Osteoblast (primary cell): ENCODE measurements around the gene ITPR1. TPM values are rescaled to one million over a fixed set of nuclear protein-coding genes. Genes with fewer than 3 reads are reported as not detected.
A peak's percentile ranks its signal among the peaks of the same experiment; 100 is the strongest.

Experiments
- DNase-seq: peaks from one replicate; pipeline ENCODE4 v3.0.0; 2011; ENCODE audit warnings: low spot score, mixed read lengths; ENCODE audit not compliant: insufficient read length; ENCODE audit errors: missing footprints
- H2AFZ ChIP-seq: 2 replicates; pipeline ENCODE4 v1.6.0; 2011; ENCODE audit warnings: mild to moderate bottlenecking, low read length
- H3K27ac ChIP-seq: 2 replicates; pipeline ENCODE4 v1.5.1; 2011; ENCODE audit warnings: mild to moderate bottlenecking, low read depth, low read length, moderate library complexity
- H3K27me3 ChIP-seq: 2 replicates; pipeline ENCODE4 v1.6.0; 2012; ENCODE audit warnings: mild to moderate bottlenecking, control low read depth, inconsistent platforms, low read length, moderate library complexity; ENCODE audit not compliant: insufficient read depth
- H3K36me3 ChIP-seq: 2 replicates; pipeline ENCODE4 v1.5.1; 2011; ENCODE audit warnings: mild to moderate bottlenecking, low read length, control low read depth, moderate library complexity; ENCODE audit not compliant: insufficient read depth
- H3K4me1 ChIP-seq: 2 replicates; pipeline ENCODE4 v1.5.1; 2011; ENCODE audit warnings: mild to moderate bottlenecking, low read length, control low read depth, moderate library complexity; ENCODE audit not compliant: insufficient read depth
- H3K4me2 ChIP-seq: 2 replicates; pipeline ENCODE4 v1.6.0; 2011; ENCODE audit warnings: mild to moderate bottlenecking, low read length; ENCODE audit not compliant: insufficient read depth
- H3K4me3 ChIP-seq: fragments of 200-600 bp; sonication (generic); 3 replicates; pipeline ENCODE4 v1.5.1; 2012; ENCODE audit warnings: mild to moderate bottlenecking, low read length, inconsistent platforms; ENCODE audit not compliant: insufficient read depth
- H3K79me2 ChIP-seq: 2 replicates; pipeline ENCODE4 v1.6.0; 2012; ENCODE audit warnings: mild to moderate bottlenecking, low read length, control low read depth, inconsistent platforms; ENCODE audit not compliant: insufficient read depth
- H3K9me3 ChIP-seq: 2 replicates; pipeline ENCODE4 v1.5.1; 2011; ENCODE audit warnings: low read depth, low read length, control low read depth
- H4K20me1 ChIP-seq: 2 replicates; pipeline ENCODE4 v1.6.0; 2012; ENCODE audit warnings: mild to moderate bottlenecking, low read length, control low read depth; ENCODE audit not compliant: insufficient read depth
- total RNA-seq: library from RNA; depleted of rRNA; stranded (reverse); fragments of >200 nt; gene quantifications from 2 replicates; pipeline ENCODE4 v1.2.3, GENCODE V29; 2012
- TF ChIP-seq, protein P1 (sequence below): IDR thresholded peaks from 2 replicates; pipeline ENCODE4 v1.5.1; 2011; ENCODE audit warnings: mild to moderate bottlenecking, low read depth, low read length, moderate library complexity; ENCODE audit errors: extremely low read depth

The ITPR1 gene
- total RNA-seq, 1 donor = 16.6 TPM

DNA sequence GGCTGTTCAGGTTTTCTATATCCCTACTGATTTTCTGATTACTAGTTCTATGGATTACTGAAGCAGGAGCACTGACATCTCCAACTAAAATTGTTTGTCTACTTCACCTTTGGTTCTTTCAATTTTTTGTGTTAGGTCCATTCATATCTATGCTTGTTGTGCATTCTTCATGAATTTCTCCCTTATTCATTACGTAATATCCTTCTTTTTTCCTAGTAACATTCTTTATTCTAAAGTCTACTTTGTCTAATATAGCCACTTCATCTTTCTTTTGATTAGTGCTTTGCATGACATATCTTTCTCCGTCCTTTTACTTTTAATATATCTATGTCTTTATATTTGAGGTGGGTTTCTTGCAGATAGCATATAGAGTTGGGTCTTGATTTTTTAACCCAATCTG is 369.8 kb downstream of the ITPR1 start:
- H3K4me1 ChIP-seq = peaks cover 13% of the 10 kb centered on the region
- TF ChIP-seq, protein P1, sequence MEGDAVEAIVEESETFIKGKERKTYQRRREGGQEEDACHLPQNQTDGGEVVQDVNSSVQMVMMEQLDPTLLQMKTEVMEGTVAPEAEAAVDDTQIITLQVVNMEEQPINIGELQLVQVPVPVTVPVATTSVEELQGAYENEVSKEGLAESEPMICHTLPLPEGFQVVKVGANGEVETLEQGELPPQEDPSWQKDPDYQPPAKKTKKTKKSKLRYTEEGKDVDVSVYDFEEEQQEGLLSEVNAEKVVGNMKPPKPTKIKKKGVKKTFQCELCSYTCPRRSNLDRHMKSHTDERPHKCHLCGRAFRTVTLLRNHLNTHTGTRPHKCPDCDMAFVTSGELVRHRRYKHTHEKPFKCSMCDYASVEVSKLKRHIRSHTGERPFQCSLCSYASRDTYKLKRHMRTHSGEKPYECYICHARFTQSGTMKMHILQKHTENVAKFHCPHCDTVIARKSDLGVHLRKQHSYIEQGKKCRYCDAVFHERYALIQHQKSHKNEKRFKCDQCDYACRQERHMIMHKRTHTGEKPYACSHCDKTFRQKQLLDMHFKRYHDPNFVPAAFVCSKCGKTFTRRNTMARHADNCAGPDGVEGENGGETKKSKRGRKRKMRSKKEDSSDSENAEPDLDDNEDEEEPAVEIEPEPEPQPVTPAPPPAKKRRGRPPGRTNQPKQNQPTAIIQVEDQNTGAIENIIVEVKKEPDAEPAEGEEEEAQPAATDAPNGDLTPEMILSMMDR = no peak
- DNase-seq = no peak
- H3K4me2 ChIP-seq = no peak overlapping the region
- H3K79me2 ChIP-seq = no peaks in the 10 kb centered on the region
- no peaks in the 10 kb centered on the region for H3K36me3 ChIP-seq
- no peak overlapping the region for H3K4me3 ChIP-seq
- no peak overlapping the region for H3K27ac ChIP-seq
- H3K9me3 ChIP-seq = no peaks in the 10 kb centered on the region
- H4K20me1 ChIP-seq = no peaks in the 10 kb centered on the region
- no peaks in the 10 kb centered on the region for H3K27me3 ChIP-seq
- H2AFZ ChIP-seq = no peak overlapping the region

DNA sequence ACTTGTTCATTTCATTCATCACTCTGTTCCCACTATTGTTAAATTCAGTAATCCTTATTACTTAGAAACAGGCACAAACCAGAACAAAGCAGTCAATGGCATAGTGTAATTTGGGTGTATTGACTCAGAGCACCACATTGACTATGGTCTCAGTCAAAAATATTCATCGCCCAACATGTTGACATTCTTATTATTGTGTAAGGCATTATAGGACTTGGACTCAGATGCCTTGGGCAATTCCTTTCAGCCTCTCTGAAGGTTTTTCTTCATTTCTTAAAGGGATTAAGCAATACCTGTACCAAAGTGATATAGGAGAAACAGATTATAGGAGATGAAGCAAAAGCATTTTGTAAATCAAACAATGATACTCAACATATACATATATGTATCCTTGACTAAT is 371.4 kb downstream of the ITPR1 start:
- TF ChIP-seq, protein P1 = no peak
- DNase-seq = no peak
- no peaks in the 10 kb centered on the region for H3K79me2 ChIP-seq

DNA sequence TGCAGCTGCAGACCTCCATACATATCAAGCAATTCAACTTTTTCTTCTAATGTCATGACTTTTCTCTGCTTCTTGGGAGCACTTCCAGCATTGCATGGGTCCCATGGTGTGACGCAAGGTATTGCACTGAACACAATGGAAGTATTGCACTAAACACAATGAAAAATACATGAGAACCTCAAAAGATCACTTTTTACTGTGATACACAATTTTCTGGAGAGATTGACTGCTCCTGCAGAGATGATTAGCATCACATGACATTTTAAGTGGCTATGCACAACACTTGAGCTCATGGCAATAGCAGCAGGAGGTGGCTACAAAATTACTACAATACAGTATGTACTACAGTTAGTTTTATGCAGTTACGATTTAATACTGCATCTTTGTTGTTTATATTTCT is 372.6 kb downstream of the ITPR1 start:
- no peaks in the 10 kb centered on the region for H3K9me3 ChIP-seq
- H2AFZ ChIP-seq = no peak overlapping the region
- H3K4me1 ChIP-seq = peaks cover 18% of the 10 kb centered on the region
- H4K20me1 ChIP-seq = no peaks in the 10 kb centered on the region
- no peaks in the 10 kb centered on the region for H3K27me3 ChIP-seq
- H3K36me3 ChIP-seq = no peaks in the 10 kb centered on the region
- H3K79me2 ChIP-seq = no peaks in the 10 kb centered on the region
- no peak overlapping the region for H3K27ac ChIP-seq
- H3K4me2 ChIP-seq = no peak overlapping the region
- TF ChIP-seq, protein P1 = no peak
- H3K4me3 ChIP-seq = no peak overlapping the region
- no peak for DNase-seq

More for the DNA sequence above, 371.4 kb downstream of the ITPR1 start:
- Histone ChIP-seq H2AFZ (no peak overlapping the region), H3K9me3 (no peaks in the 10 kb centered on the region), H3K27me3 (no peaks in the 10 kb centered on the region), H3K4me3 (no peak overlapping the region), H3K27ac (no peak overlapping the region), H3K36me3 (no peaks in the 10 kb centered on the region), H3K4me1 (peaks cover 18% of the 10 kb centered on the region), H3K4me2 (no peak overlapping the region), H4K20me1 (no peaks in the 10 kb centered on the region)

DNA sequence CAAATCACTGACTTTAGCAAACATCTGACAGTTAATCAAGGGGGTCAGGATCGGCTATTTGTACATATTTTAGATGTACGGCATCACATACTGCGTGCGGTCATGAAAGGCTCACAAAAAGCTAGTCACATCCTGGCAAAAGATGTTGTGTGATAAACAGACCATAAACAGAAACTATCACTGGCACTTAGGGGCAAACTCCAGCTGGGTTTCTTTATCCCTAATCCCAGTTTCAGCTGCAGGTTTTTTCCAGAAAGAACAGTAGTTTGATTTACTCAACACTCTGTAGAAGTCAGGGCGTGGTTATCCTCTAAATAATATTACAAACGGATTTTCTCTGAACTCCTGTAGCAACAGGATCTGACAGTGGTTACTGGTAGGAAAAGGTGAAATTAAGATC is 373.7 kb downstream of the ITPR1 start:
- H3K4me2 ChIP-seq = peak overlapping the region; percentile 86
- TF ChIP-seq, protein P1 = no peak
- DNase-seq = no peak
- no peaks in the 10 kb centered on the region for H3K36me3 ChIP-seq
- peaks cover 18% of the 10 kb centered on the region for H3K4me1 ChIP-seq
- H3K79me2 ChIP-seq = no peaks in the 10 kb centered on the region
- no peaks in the 10 kb centered on the region for H4K20me1 ChIP-seq
- H2AFZ ChIP-seq = peak overlapping the region; percentile 91
- no peaks in the 10 kb centered on the region for H3K27me3 ChIP-seq
- H3K4me3 ChIP-seq = no peak overlapping the region
- H3K27ac ChIP-seq = peak overlapping the region; percentile 93
- no peaks in the 10 kb centered on the region for H3K9me3 ChIP-seq
